Small intestine (tissue), 7 donors: ENCODE data around the gene APOH. TPM values are rescaled to one million over a fixed set of nuclear protein-coding genes. Genes with fewer than 3 reads are reported as not detected.

ENCODE experiments used
- DNase-seq, 2 donors: peaks; one replicate each; pipeline versions ENCODE4 v3.0.0 to v3.0.0-alpha.2; 2013
- FAIRE-seq: peaks from 2 replicates; lab custom pipeline; 2012; peaks lifted over from hg19 to GRCh38; lab: Jason Lieb, UNC
- H3K27ac ChIP-seq, 3 donors: one replicate each; pipeline ENCODE4 v1.5.1; 2013; ENCODE audit warnings: low read length in 2 of 3, mild to moderate bottlenecking in 2 of 3, control low read depth in 1 of 3, inconsistent platforms in 1 of 3, low read depth in 1 of 3, moderate library complexity in 1 of 3
- H3K27me3 ChIP-seq, 3 donors: one replicate each; pipeline ENCODE4 v1.6.1; 2013; ENCODE audit warnings: low read length in 3 of 3, inconsistent platforms in 1 of 3; ENCODE audit not compliant: control insufficient read depth in 3 of 3, insufficient read depth in 3 of 3
- H3K36me3 ChIP-seq, 3 donors: one replicate each; pipeline ENCODE4 v1.6.1; 2013; ENCODE audit warnings: low read length in 3 of 3, inconsistent platforms in 1 of 3, low read depth in 1 of 3, mild to moderate bottlenecking in 1 of 3, moderate library complexity in 1 of 3; ENCODE audit not compliant: control insufficient read depth in 3 of 3, insufficient read depth in 2 of 3
- H3K4me1 ChIP-seq, 3 donors: one replicate each; pipeline ENCODE4 v1.6.1; 2013; ENCODE audit warnings: low read length in 2 of 3, inconsistent platforms in 1 of 3, low read depth in 1 of 3, mild to moderate bottlenecking in 1 of 3, moderate library complexity in 1 of 3; ENCODE audit not compliant: control insufficient read depth in 3 of 3, insufficient read depth in 2 of 3
- H3K4me3 ChIP-seq, 3 donors: one replicate each; pipeline ENCODE4 v1.5.1; 2013; ENCODE audit warnings: low read length in 3 of 3, control low read depth in 1 of 3, inconsistent platforms in 1 of 3, low read depth in 1 of 3, mild to moderate bottlenecking in 1 of 3, moderate library complexity in 1 of 3
- H3K9me3 ChIP-seq, 2 donors: one replicate each; pipeline ENCODE4 v1.6.1; 2013; ENCODE audit warnings: low read depth in 1 of 2, low read length in 1 of 2; ENCODE audit not compliant: control insufficient read depth in 2 of 2, insufficient read depth in 1 of 2
- whole genome bisulfite sequencing, 3 donors: extraction: QIAGEN DNeasy Blood & Tissue Kit; methylation state at CpG; one replicate each; pipeline ENCODE4 v1.1.7; 2013; 5-methylcytosine and 5-hydroxymethylcytosine counted together
- polyA plus RNA-seq, 4 donors: library from polyadenylated mRNA; stranded (reverse) in 3 of 4; unstranded in 1 of 4; fragments of 200-250 nt in 3 of 4; fragments of 120-200 nt in 1 of 4; gene quantifications; one replicate each; pipeline versions ENCODE4 v1.2.1 to v1.2.3, GENCODE V29; 2013
- donor health status: healthy with polysubstance abuse.
- donor health status: control.
- donor health status: control.
- donor health status: Bipolar disorder and iron deficiency.
- donor health status: healthy.

APOH gene
- polyA plus RNA-seq, 4 donors: 0.54 to 30.1 TPM; not detected in 2

DNA sequence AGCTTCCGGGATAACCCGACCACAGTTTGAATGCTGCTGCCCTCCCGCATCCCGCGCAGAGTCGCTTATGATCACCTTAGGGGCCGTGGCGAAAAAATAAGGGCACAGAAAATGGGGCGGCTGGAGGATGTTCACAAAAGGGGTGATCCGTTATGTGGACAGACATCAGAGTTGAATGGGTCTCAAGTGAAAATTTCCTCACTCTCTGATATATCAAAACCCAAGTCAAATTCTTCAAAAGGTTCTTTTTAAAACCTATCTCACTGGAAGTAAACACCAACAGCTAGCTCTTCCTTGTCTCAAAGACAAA is 36.9 kb downstream of the APOH start:
- DNase-seq: no peak
- peak overlapping the region; percentile 55 to 86 (median 61) for H3K4me3 ChIP-seq
- no peaks in the 10 kb centered on the region for H3K9me3 ChIP-seq
- no peaks in the 10 kb centered on the region for H3K36me3 ChIP-seq
- no peak for FAIRE-seq
- H3K27ac ChIP-seq: no peak overlapping the region
- peaks cover 0 to 5% (median 0%) of the 10 kb centered on the region in 3 donors for H3K4me1 ChIP-seq
- no peaks in the 10 kb centered on the region for H3K27me3 ChIP-seq
- 2% methylated on average over 10 of the region's 10 CpGs for WGBS, 3 donors

DNA sequence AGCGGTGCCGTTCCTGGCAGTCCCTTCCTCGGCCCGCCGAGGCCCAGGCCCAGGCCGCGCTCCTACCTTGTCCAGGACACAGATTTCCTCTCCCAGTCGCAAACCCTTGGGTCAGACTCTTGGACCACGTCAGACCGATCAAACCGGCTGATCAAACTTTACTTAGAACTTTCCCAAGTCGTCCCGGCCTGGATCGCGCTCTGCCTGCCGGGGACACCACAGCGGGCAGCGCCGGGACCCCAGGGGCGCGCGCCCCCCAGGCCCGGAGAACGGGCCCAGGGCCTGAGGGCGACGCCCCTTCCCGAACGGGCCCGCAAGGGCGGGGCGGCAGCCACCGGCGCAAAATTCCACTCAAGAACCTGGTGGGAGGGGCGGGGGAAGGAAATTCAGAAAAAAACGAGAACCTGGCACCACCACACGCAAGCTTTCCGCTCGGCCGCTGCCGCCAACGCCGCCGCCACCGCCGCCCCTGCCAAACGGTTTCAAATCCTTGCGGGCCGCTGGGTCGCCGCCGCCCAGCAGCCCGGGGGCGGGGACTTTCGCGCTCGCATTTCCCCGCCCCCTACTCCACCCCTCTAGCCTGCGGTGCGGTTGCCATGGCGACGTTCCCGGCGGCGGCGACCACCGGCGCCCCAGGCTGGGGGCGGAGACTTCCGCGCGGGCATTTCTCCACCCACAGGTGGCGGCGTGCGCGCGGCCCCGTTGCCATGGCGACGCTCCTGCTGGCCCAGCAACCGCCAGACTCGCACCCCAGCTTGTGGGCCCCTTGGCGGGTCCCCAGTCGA is 37.4 kb downstream of the APOH start, which contains the start of gene CEP112:
Gene CEP112, minus strand, starts transcription at position 541 of the 785 bp plus-strand sequence.
- no peaks in the 10 kb centered on the region for H3K36me3 ChIP-seq
- peak; percentile 58 to 85 for DNase-seq
- no peak for FAIRE-seq
- peak within 1 kb of the TSS; percentile 55 to 86 (median 61) for H3K4me3 ChIP-seq
- no peaks in the 10 kb centered on the region for H3K9me3 ChIP-seq
- H3K27me3 ChIP-seq: no peaks in the 10 kb centered on the region
- H3K27ac ChIP-seq: peak within 1 kb of the TSS in 2 of 3 donors; percentile 21 to 64
- H3K4me1 ChIP-seq: peaks cover 0 to 5% (median 0%) of the 10 kb centered on the region in 3 donors
- WGBS, 3 donors: 0 to 1% (median 0%) methylated on average over 62 to 83 of the region's 83 CpGs

DNA sequence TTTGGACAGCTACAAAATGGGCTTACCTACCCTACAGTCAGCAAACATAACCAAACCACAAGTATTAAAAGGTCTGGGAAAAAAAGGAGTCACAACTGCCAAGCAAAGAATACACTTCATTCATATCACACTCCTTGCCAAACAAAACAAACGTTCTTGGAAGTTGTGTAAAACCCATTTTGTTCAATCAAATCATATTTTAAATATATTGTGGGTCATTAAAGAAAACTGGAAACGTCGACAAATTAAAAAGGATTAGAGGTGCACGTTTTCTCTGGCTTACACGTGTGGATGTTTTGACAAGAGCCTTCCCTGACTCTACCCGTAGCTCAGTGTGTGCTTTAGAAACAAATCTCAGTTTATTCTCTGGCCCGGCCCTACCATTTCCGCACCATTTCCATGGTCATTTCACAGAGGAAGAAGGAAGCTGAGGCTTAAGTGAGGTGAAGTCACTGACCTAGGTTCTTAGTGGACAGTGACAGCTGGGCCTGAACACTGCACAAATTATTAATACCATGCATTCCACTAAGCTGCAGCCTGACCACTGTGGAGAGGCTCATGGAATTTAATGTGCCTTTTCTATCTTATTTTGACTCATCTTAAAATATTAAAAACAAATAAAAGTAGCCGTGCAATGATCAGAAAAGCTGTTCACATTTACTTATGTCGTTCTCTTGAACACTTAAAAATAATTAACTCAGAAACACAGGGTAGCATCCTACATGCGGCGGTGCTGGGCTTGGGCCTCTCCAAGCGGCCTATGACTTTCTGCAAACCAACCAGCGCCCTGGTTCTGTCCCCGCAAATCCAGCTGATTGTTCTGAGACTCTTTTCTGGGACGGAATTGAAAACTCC is 38.2 kb downstream of the APOH start:
- H3K4me3 ChIP-seq: peak overlapping the region; percentile 55 to 86 (median 61)
- FAIRE-seq: no peak
- H3K36me3 ChIP-seq: no peaks in the 10 kb centered on the region
- 46 to 67% (median 60%) methylated on average over 16 of the region's 16 CpGs for WGBS, 3 donors
- H3K27me3 ChIP-seq: no peaks in the 10 kb centered on the region
- H3K4me1 ChIP-seq: peaks cover 0 to 5% (median 0%) of the 10 kb centered on the region in 3 donors
- DNase-seq: no peak
- peak overlapping the region in 2 of 3 donors; percentile 21 to 64 for H3K27ac ChIP-seq
- H3K9me3 ChIP-seq: no peaks in the 10 kb centered on the region

DNA sequence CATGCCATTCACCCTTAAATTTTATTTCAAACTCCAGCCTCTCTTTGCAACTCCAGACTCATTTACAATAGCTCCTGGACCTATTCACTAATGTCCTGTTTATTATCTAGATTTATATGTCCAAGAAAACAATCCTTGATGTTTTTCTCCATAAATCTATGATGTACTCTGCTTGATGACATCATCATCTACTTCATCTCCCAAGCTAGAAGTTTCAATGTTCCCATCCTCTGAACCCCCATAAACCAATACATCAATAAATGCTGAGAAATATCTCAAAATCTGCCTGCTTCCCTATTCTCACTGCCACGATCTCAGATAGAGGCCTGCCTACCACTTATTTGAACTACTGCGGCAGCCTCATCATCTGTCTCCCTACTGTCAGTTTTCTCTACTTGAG is 41.5 kb downstream of the APOH start:
- 87 to 91% (median 89%) methylated on average over 2 of the region's 2 CpGs for WGBS, 3 donors
- Histone ChIP-seq H3K9me3 (no peaks in the 10 kb centered on the region), H3K4me1 (peaks cover 0 to 5% (median 0%) of the 10 kb centered on the region in 3 donors), H3K27ac (no peak overlapping the region), H3K36me3 (no peaks in the 10 kb centered on the region), H3K4me3 (no peak overlapping the region), H3K27me3 (no peaks in the 10 kb centered on the region)
- FAIRE-seq (no peak), DNase-seq (no peak)

DNA sequence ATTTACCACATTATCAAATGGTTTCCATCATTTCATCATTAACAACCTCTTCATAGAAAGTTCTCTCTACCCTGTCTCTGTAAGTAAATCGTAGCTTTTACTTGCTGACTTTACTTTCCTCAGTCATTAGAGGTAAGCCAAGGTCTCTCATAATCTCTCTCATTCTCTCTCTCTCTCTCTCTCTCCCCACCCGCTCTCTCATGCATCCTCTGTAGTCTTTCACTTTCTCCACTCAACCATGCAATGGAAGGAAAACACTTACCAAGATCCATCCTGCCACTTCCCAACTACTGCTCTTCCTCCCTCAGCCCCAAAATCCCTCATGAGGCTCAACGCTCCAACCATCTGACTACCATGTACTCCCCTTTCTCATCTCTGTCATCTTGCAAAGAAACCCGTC is 43.4 kb downstream of the APOH start:
- H3K4me3 ChIP-seq: no peak overlapping the region
- no peaks in the 10 kb centered on the region for H3K4me1 ChIP-seq
- FAIRE-seq (no peak), DNase-seq (no peak)
- H3K27me3 ChIP-seq: no peaks in the 10 kb centered on the region
- 88 to 93% (median 89%) methylated on average over 4 of the region's 4 CpGs for WGBS, 3 donors
- H3K36me3 ChIP-seq: no peaks in the 10 kb centered on the region
- no peaks in the 10 kb centered on the region for H3K9me3 ChIP-seq
- H3K27ac ChIP-seq: no peak overlapping the region

DNA sequence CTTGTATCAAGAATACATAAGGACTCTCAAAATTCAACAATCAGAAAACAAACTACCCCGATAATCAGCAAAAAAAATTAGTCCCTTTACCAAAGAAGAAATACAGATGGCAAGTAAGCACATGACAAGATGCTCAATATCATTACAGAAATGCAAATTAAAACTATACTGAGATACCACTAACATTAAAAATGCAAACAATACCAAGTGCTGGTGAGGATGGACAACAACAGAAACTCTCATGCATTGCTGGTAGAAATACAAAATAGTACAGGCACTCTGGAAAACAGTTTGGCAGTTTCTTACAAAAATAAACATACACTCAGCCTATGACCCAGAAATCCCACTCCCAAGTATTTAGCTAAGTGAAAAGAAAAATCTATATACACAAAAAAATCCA is 44.8 kb downstream of the APOH start:
- WGBS, 3 donors: 93 to 100% (median 95%) methylated on average over 1 of the region's 1 CpG
- FAIRE-seq: no peak
- H3K27me3 ChIP-seq: no peaks in the 10 kb centered on the region

DNA sequence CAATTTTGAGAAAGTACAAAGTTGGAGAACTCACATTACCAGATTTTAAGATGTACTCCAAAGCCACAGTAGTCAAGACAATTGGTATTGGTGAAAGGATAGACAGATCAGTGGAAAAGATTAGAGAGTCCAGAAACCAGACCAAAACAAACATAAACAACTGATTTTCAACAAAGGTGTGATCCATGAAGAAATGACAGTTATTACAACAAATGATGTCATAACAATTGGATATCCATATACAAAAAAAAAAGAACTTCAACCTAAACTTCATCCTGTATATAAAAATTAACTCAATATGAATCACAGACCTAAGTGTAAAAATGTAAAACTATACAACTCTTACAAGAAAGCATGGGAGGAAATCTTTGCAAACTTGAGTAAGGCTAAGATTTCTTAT is 45.7 kb downstream of the APOH start:
- H3K36me3 ChIP-seq: no peaks in the 10 kb centered on the region
- DNase-seq: no peak
- H3K4me1 ChIP-seq: no peaks in the 10 kb centered on the region
- FAIRE-seq: no peak
- H3K27ac ChIP-seq: no peak overlapping the region
- H3K4me3 ChIP-seq: no peak overlapping the region
- H3K9me3 ChIP-seq: no peaks in the 10 kb centered on the region
- H3K27me3 ChIP-seq: no peaks in the 10 kb centered on the region

More for the DNA sequence above, 44.8 kb downstream of the APOH start:
- Histone ChIP-seq H3K4me1 (no peaks in the 10 kb centered on the region), H3K9me3 (no peaks in the 10 kb centered on the region), H3K27ac (no peak overlapping the region), H3K4me3 (no peak overlapping the region), H3K36me3 (no peaks in the 10 kb centered on the region)
- DNase-seq: no peak

DNA sequence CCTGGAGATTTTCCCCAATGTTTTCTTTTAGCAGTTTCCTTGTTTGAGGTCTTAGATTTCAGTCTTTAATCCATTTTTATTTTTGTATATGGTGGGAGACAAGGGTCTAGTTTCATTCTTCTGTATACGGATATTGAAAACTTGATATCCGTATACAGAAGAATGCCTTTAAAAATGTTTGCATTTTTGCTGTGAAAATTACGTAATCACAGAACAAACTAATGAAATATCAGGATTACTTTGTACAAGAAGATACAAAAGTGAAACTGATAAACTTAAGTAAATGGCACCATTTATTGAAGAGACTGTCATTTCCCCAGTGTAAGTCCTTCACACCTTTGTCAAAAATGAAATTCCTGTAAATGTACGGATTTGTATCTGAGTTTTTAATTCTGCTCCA is 50.6 kb downstream of the APOH start:
- DNase-seq (no peak), FAIRE-seq (no peak)
- H3K36me3 ChIP-seq: no peaks in the 10 kb centered on the region
- H3K27me3 ChIP-seq: no peaks in the 10 kb centered on the region
- H3K9me3 ChIP-seq: no peaks in the 10 kb centered on the region
- H3K4me3 ChIP-seq: no peak overlapping the region
- H3K4me1 ChIP-seq: no peaks in the 10 kb centered on the region
- 93 to 97% (median 95%) methylated on average over 4 of the region's 4 CpGs for WGBS, 3 donors
- H3K27ac ChIP-seq: no peak overlapping the region
